Liver (tissue), 9 donors: Measurements from ENCODE around the gene TGFB1I1. TPM values are rescaled to one million over a fixed set of nuclear protein-coding genes. Genes with fewer than 3 reads are reported as not detected.

Experiments
- DNase-seq: peaks from one replicate; pipeline ENCODE4 v3.0.0-alpha.2; 2017; ENCODE audit warnings: low spot score
- H3K27ac ChIP-seq, 2 donors: one replicate each; pipeline ENCODE4 v1.7.0; 2013; ENCODE audit warnings: inconsistent platforms in 2 of 2, low read length in 2 of 2, control low read depth in 1 of 2, low read depth in 1 of 2, mild to moderate bottlenecking in 1 of 2
- H3K27me3 ChIP-seq, 4 donors: one replicate each; pipeline versions ENCODE4 v1.6.1 to v1.7.0; 2013; ENCODE audit warnings: low read length in 3 of 4, inconsistent platforms in 1 of 4, mild to moderate bottlenecking in 1 of 4, moderate library complexity in 1 of 4; ENCODE audit not compliant: control insufficient read depth in 4 of 4, insufficient read depth in 4 of 4
- H3K36me3 ChIP-seq, 4 donors: one replicate each; pipeline versions ENCODE4 v1.6.1 to v1.7.0; 2013; ENCODE audit warnings: low read length in 3 of 4, mild to moderate bottlenecking in 3 of 4, low read depth in 1 of 4, moderate library complexity in 1 of 4; ENCODE audit not compliant: control insufficient read depth in 4 of 4, insufficient read depth in 3 of 4
- H3K4me1 ChIP-seq, 4 donors: one replicate each; pipeline versions ENCODE4 v1.6.1 to v1.7.0; 2013; ENCODE audit warnings: low read length in 3 of 4, mild to moderate bottlenecking in 3 of 4, moderate library complexity in 1 of 4; ENCODE audit not compliant: control insufficient read depth in 4 of 4, insufficient read depth in 4 of 4
- H3K4me3 ChIP-seq, 3 donors: one replicate each; pipeline versions ENCODE4 v1.6.1 to v1.7.0; 2013; ENCODE audit warnings: low read length in 3 of 3, control low read depth in 1 of 3, low read depth in 1 of 3, mild to moderate bottlenecking in 1 of 3
- H3K9ac ChIP-seq, 2 donors: one replicate each; pipeline ENCODE4 v1.7.0; 2013; ENCODE audit warnings: low read length in 2 of 2, mild to moderate bottlenecking in 2 of 2, moderate library complexity in 2 of 2, control low read depth in 1 of 2, low read depth in 1 of 2
- H3K9me3 ChIP-seq, 4 donors: one replicate each; pipeline versions ENCODE4 v1.6.1 to v1.7.0; 2013; ENCODE audit warnings: low read length in 3 of 4; ENCODE audit not compliant: control insufficient read depth in 4 of 4
- CTCF ChIP-seq: fragments of 150-350 bp; IDR thresholded peaks from 2 replicates; pipeline ENCODE4 v1.5.1; 2017; ENCODE audit warnings: improper control_type of control experiment, low read depth, low read length; ENCODE audit not compliant: missing input control
- EGR1 ChIP-seq, 2 donors: IDR thresholded peaks; 2 replicates each; pipeline ENCODE4 v1.6.1; 2016 to 2018; ENCODE audit warnings: antibody characterized with exemption in 2 of 2, low read depth in 2 of 2
- FOXA1 ChIP-seq: IDR thresholded peaks from 2 replicates; pipeline ENCODE4 v1.6.1; 2016; ENCODE audit warnings: antibody characterized with exemption
- FOXA2 ChIP-seq: IDR thresholded peaks from 2 replicates; pipeline ENCODE4 v1.6.1; 2016; ENCODE audit warnings: antibody characterized with exemption
- GABPA ChIP-seq, 2 donors: IDR thresholded peaks in 1 of 2; conservative IDR thresholded peaks in 1 of 2; 2 replicates each; pipeline ENCODE4 v1.6.1; 2016; ENCODE audit warnings: antibody characterized with exemption in 2 of 2, mild to moderate bottlenecking in 1 of 2, moderate library complexity in 1 of 2
- HNF4A ChIP-seq, 2 donors: conservative IDR thresholded peaks; 2 replicates each; pipeline ENCODE4 v1.6.1; 2016; ENCODE audit warnings: antibody characterized with exemption in 2 of 2, mild to moderate bottlenecking in 2 of 2
- HNF4G ChIP-seq: IDR thresholded peaks from 2 replicates; pipeline ENCODE4 v1.6.1; 2016; ENCODE audit warnings: antibody characterized with exemption
- JUND ChIP-seq, 2 donors: IDR thresholded peaks; 2 replicates each; pipeline ENCODE4 v1.6.1; 2016; ENCODE audit warnings: antibody characterized with exemption in 2 of 2
- MAX ChIP-seq: IDR thresholded peaks from 2 replicates; pipeline ENCODE4 v1.6.1; 2016; ENCODE audit warnings: antibody characterized with exemption
- RAD21 ChIP-seq, 2 donors: IDR thresholded peaks; 2 replicates each; pipeline ENCODE4 v1.6.1; 2016; ENCODE audit warnings: antibody characterized with exemption in 2 of 2, mild to moderate bottlenecking in 2 of 2
- RXRA ChIP-seq, 2 donors: IDR thresholded peaks; 2 replicates each; pipeline ENCODE4 v1.6.1; 2017 to 2018; ENCODE audit warnings: antibody characterized with exemption in 2 of 2, mild to moderate bottlenecking in 1 of 2
- SP1 ChIP-seq: IDR thresholded peaks from 2 replicates; pipeline ENCODE4 v1.6.1; 2018; ENCODE audit warnings: antibody characterized with exemption, mild to moderate bottlenecking
- TAF1 ChIP-seq: conservative IDR thresholded peaks from 2 replicates; pipeline ENCODE4 v1.6.1; 2016; ENCODE audit warnings: antibody characterized with exemption, mild to moderate bottlenecking
- YY1 ChIP-seq: IDR thresholded peaks from 2 replicates; pipeline ENCODE4 v1.6.1; 2016; ENCODE audit warnings: antibody characterized with exemption, mild to moderate bottlenecking
- ZBTB33 ChIP-seq: IDR thresholded peaks from 2 replicates; pipeline ENCODE4 v1.6.1; 2016; ENCODE audit warnings: antibody characterized with exemption
- WGBS: extraction: QIAGEN DNeasy Blood & Tissue Kit; methylation state at CpG from one replicate; pipeline ENCODE4 v1.1.7; 2013; 5-methylcytosine and 5-hydroxymethylcytosine counted together
- polyA plus RNA-seq, 2 donors: library from polyadenylated mRNA; stranded (reverse) in 1 of 2; unstranded in 1 of 2; fragments of 200-250 nt in 1 of 2; fragments of >200 nt in 1 of 2; fragmentation: Nextera tagmentation in 1 of 2; extraction: Ambion mirVana in 1 of 2; gene quantifications; one replicate each; pipeline versions ENCODE4 v1.2.1 to v1.2.3, GENCODE V29; 2013 to 2015
- total RNA-seq, 2 donors: library from RNA; depleted of rRNA; stranded (reverse); fragments of >200 nt; gene quantifications; one replicate each; pipeline ENCODE4 v1.2.3, GENCODE V29; 2014
- TF ChIP-seq, protein P1 (sequence below): IDR thresholded peaks from 2 replicates; pipeline ENCODE4 v1.6.1; 2016; ENCODE audit warnings: antibody characterized with exemption
- donor health status: healthy.
- donor health status: healthy.
- donor health status: healthy.
- donor health status: healthy.
- donor health status: healthy.

TGFB1I1 gene
- total and polyA plus RNA-seq, 4 donors = 4.2 to 8.3 (median 5.8) TPM

GRCh38 chr16:31452631-31453106, 19.3 kb upstream of the TGFB1I1 start:
- Histone ChIP-seq H3K36me3 (no peaks in the 10 kb centered on the region), H3K27ac (peak overlapping the region in 1 of 2 donors; percentile 21), H3K9me3 (no peaks in the 10 kb centered on the region), H3K9ac (no peak overlapping the region), H3K27me3 (no peaks in the 10 kb centered on the region), H3K4me3 (no peak overlapping the region), H3K4me1 (peaks cover 17 to 43% (median 28%) of the 10 kb centered on the region in 4 donors)
- TF ChIP-seq TAF1 (no peak), FOXA1 (no peak), HNF4G (no peak), CTCF (no peak), FOXA2 (no peak), HNF4A (conservative IDR thresholded peaks at IDR 0.05) (no peak), ZBTB33 (no peak), EGR1 (IDR thresholded peaks at IDR 0.05; ENCODE audit: low read depth in 2 of 2) (no peak), RXRA (IDR thresholded peaks at IDR 0.05) (no peak), GABPA (IDR thresholded peaks at IDR 0.05 in 1 of 2, conservative IDR thresholded peaks at IDR 0.05 in 1 of 2) (no peak), YY1 (no peak), MAX (no peak), SP1 (no peak), JUND (IDR thresholded peaks at IDR 0.05) (no peak), RAD21 (IDR thresholded peaks at IDR 0.05) (no peak)
- TF ChIP-seq, protein P1, sequence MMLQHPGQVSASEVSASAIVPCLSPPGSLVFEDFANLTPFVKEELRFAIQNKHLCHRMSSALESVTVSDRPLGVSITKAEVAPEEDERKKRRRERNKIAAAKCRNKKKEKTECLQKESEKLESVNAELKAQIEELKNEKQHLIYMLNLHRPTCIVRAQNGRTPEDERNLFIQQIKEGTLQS = no peak
- WGBS = 69% methylated on average over 3 of the region's 3 CpGs
- no peak for DNase-seq

DNA sequence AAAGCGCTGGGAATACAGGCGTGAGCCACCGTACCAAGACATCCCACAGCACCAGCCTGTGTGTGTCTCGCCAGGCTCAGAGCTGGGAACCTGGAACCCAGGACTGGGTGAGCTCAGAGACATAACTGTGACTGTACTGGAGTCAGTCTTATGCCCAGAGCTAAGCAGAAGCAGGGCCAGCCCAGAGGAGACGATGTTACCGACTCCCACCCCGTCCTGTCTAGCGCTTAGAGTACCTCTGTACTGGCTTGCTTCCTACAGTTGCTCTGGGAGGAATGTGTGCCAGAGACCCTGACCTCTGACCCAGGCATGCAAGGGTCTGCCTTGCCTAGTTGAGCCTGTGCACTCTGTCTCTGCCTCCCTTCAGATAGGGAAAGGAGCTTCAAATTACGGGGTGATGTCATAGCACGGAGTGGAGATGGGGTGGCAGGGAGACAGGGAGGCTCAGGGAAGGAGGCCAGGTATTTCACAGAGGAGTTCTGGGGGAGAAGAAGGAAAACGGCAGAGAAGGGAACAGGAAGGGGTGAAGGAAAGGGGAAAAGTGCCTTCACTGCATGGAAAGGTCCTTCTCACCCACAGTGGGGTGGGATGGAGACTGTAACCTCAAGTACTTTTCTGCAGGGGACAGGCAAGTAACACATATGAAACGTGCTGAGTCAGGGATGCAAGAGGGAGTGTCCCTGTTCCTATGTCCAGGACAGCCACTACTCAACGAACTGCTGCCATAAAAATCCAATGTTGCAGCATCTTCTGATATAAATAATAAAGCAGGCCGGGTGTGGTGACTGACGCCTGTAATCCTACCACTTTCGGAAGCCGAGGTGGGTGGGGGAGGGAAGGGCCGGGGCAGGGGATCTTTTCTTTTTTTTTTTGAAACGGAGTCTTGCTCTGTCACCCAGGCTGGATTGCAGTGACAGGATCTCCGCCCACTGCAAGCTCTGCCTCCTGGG, 18.4 kb upstream of the TGFB1I1 start:
- H3K27me3 ChIP-seq = no peaks in the 10 kb centered on the region
- no peak for DNase-seq
- H3K4me1 ChIP-seq = peaks cover 18 to 48% (median 31%) of the 10 kb centered on the region in 4 donors
- H3K9ac ChIP-seq = no peak overlapping the region
- no peaks in the 10 kb centered on the region for H3K36me3 ChIP-seq
- H3K9me3 ChIP-seq = no peaks in the 10 kb centered on the region
- TF ChIP-seq FOXA1 = no peak
- no peak for TF ChIP-seq CTCF
- TF ChIP-seq FOXA2 = no peak
- peak; percentile 11 for TF ChIP-seq YY1
- peak in 1 of 2 donors; percentile 15 for TF ChIP-seq HNF4A (conservative IDR thresholded peaks at IDR 0.05)
- 54% methylated on average over 20 of the region's 20 CpGs for WGBS
- H3K27ac ChIP-seq = no peak overlapping the region
- no peak overlapping the region for H3K4me3 ChIP-seq
